Measurements from ENCODE around the gene LCE1D. TPM values are rescaled to one million over a fixed set of nuclear protein-coding genes. Genes with fewer than 3 reads are reported as not detected.

The LCE1D gene
- total RNA-seq, 1 donor from 2014 or later: not detected

DNA sequence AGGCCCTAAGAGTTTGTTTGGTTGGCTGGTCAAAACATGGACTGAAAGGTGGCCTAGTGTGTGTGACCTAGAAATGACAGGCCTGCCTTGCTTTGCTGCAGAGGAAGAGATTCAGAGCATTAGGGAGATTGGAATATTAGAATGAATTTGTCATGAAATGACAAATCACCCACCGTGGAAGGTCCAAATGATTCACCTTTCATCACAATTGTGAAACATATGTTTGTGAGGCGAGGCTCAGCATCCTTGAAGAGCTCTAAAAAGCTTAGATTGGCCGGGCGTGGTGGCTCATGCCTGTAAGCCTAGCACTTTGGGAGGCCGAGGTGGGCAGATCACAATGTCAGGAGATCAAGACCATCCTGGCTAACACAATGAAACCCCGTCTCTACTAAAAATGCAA, 20.8 kb downstream of the LCE1D start:
- Mint-ChIP-seq H3K9me3 (peaks cover 54% of the 10 kb centered on the region), H3K36me3 (no peaks in the 10 kb centered on the region), H3K4me3 (no peak overlapping the region), H3K27ac (no peak overlapping the region), H3K27me3 (ENCODE audit: low read depth) (no peaks in the 10 kb centered on the region), H3K4me1 (no peaks in the 10 kb centered on the region)
- TF ChIP-seq, protein P1, sequence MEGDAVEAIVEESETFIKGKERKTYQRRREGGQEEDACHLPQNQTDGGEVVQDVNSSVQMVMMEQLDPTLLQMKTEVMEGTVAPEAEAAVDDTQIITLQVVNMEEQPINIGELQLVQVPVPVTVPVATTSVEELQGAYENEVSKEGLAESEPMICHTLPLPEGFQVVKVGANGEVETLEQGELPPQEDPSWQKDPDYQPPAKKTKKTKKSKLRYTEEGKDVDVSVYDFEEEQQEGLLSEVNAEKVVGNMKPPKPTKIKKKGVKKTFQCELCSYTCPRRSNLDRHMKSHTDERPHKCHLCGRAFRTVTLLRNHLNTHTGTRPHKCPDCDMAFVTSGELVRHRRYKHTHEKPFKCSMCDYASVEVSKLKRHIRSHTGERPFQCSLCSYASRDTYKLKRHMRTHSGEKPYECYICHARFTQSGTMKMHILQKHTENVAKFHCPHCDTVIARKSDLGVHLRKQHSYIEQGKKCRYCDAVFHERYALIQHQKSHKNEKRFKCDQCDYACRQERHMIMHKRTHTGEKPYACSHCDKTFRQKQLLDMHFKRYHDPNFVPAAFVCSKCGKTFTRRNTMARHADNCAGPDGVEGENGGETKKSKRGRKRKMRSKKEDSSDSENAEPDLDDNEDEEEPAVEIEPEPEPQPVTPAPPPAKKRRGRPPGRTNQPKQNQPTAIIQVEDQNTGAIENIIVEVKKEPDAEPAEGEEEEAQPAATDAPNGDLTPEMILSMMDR (IDR thresholded peaks at IDR 0.05; ENCODE audit: unreplicated experiment): no peak
- DNase-seq (ENCODE audit: low spot score in 2 of 2, unreplicated experiment in 2 of 2): no peak

DNA sequence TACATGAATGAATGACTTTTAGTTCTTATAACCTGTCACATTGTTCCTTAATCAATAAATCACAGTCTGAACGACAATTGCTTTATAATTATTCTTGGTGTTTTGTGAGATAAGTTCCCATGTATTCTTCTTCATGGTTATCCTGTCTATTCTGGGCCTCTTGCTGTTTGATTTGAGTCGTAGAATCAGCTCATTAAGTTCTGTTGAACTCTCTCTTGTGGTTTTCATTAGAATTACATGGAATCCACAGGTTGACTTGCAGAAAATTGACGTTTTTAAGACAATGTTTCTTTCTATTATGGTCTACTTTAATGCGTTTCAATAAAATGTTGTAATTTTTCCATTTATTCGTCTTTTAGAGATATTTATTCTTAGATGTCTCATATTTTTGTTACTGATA, 26.8 kb downstream of the LCE1D start:
- Mint-ChIP-seq H3K36me3 (peaks cover 3% of the 10 kb centered on the region), H3K4me3 (no peak overlapping the region), H3K9me3 (peaks cover 57% of the 10 kb centered on the region), H3K27ac (no peak overlapping the region), H3K4me1 (no peaks in the 10 kb centered on the region), H3K27me3 (ENCODE audit: low read depth) (no peaks in the 10 kb centered on the region)
- DNase-seq (ENCODE audit: low spot score in 2 of 2, unreplicated experiment in 2 of 2): no peak
- TF ChIP-seq, protein P1 (IDR thresholded peaks at IDR 0.05; ENCODE audit: unreplicated experiment): no peak

DNA sequence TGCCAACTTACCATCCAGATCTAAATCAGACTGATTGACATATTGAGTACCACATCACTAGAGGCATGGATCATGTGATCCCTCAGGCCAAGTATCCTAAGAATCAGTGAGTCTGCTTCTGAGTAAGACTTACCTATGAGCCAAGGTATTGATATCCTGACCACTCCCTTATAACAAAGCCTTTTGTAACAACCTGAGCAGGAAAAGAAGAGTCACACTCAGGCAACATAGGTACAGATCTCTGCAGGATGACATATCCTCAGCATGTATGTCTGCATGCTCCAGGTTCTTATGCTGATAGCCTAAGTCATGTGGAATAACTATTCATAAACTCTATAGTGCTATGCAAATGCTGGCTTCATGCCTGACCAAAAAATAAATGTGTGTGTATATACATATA, 28.4 kb downstream of the LCE1D start:
- no peak overlapping the region for H3K4me3 Mint-ChIP-seq
- H3K36me3 Mint-ChIP-seq: peaks cover 3% of the 10 kb centered on the region
- H3K4me1 Mint-ChIP-seq: no peaks in the 10 kb centered on the region
- H3K27me3 Mint-ChIP-seq (ENCODE audit: low read depth): no peaks in the 10 kb centered on the region
- no peak overlapping the region for H3K27ac Mint-ChIP-seq
- TF ChIP-seq, protein P1 (IDR thresholded peaks at IDR 0.05; ENCODE audit: unreplicated experiment): no peak
- DNase-seq (ENCODE audit: low spot score in 2 of 2, unreplicated experiment in 2 of 2): no peak
- H3K9me3 Mint-ChIP-seq: peaks cover 58% of the 10 kb centered on the region

DNA sequence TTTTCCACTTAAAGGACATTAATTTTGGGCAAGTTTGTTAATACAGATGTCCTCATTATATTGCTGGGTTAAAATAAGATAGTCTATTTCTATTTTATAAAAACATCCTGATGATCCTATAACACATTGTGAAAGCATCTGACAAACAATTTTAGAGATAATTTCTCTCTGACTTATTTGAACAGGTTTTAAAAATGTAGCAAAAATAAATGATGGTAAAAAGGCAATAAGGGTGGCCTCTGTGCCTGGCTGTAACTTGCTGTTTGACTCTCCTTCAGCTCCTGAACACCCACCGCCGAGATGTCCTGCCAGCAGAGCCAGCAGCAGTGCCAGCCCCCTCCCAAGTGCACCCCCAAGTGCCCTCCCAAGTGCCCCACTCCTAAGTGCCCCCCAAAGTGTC, 30.7 kb downstream of the LCE1D start, which contains the start of gene LCE1A:
Gene LCE1A, plus strand, starts transcription at position 301 of the 400 bp plus-strand sequence. Its CDS starts 0 bp downstream, at position 301.
- Mint-ChIP-seq H3K27me3 (ENCODE audit: low read depth) (no peaks in the 10 kb centered on the region), H3K4me1 (no peaks in the 10 kb centered on the region), H3K27ac (no peak within 1 kb of the TSS), H3K9me3 (peaks cover 62% of the 10 kb centered on the region), H3K4me3 (no peak within 1 kb of the TSS), H3K36me3 (peaks cover 3% of the 10 kb centered on the region)
- TF ChIP-seq, protein P1 (IDR thresholded peaks at IDR 0.05; ENCODE audit: unreplicated experiment): no peak
- no peak for DNase-seq (ENCODE audit: low spot score in 2 of 2, unreplicated experiment in 2 of 2)

DNA sequence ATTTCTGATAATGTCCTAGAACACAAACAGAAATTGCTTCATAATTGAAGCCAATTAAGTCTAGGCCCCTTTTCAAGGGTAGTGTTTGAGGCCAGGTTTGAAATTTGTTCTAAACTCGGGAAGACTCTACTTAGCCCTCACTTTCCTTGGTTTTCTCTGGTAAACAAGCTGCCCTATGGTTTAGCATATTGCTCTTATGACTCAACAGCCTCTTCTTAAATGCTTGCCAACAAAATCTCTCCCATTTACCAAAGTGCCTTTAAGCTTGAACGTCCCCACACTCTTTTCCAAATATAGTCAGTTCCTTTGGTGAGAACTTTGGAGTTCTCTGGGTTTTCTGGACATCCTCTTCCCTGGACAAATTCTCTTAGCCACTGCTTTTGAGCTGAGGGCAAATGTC, 40.3 kb downstream of the LCE1D start:
- no peaks in the 10 kb centered on the region for H3K4me1 Mint-ChIP-seq
- no peak for DNase-seq (ENCODE audit: low spot score in 2 of 2, unreplicated experiment in 2 of 2)
- no peak overlapping the region for H3K4me3 Mint-ChIP-seq
- H3K36me3 Mint-ChIP-seq: no peaks in the 10 kb centered on the region
- H3K27me3 Mint-ChIP-seq (ENCODE audit: low read depth): no peaks in the 10 kb centered on the region
- TF ChIP-seq, protein P1 (IDR thresholded peaks at IDR 0.05; ENCODE audit: unreplicated experiment): no peak
- H3K27ac Mint-ChIP-seq: no peak overlapping the region
- H3K9me3 Mint-ChIP-seq: peaks cover 50% of the 10 kb centered on the region

DNA sequence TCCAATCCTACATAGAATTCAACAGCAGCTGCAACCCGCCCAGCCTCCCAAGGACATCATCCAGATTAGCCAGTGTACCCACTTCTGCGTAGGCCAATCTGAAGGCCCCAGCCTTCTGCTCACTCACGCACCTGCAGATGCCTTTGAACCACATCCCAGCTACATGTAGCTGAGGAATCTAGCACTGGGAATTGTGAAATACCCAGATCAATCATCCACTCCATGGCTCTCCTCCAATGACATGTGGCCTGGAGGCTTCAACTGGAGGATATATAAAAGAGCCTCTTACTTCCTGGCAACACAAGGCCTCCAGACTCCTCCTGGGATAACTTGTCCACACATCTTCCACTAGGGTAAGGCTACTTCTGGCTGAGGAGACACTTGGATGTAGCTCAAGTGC, 46.0 kb downstream of the LCE1D start, which contains the start of gene LCE6A:
Gene LCE6A, plus strand, starts transcription at position 301 of the 400 bp plus-strand sequence. CDS start 665 bp downstream, outside the sequence.
- TF ChIP-seq, protein P1 (IDR thresholded peaks at IDR 0.05; ENCODE audit: unreplicated experiment): no peak
- no peak within 1 kb of the TSS for H3K27ac Mint-ChIP-seq
- DNase-seq (ENCODE audit: low spot score in 2 of 2, unreplicated experiment in 2 of 2): no peak
- H3K4me3 Mint-ChIP-seq: no peak within 1 kb of the TSS
- H3K4me1 Mint-ChIP-seq: no peaks in the 10 kb centered on the region
- H3K36me3 Mint-ChIP-seq: no peaks in the 10 kb centered on the region
- no peaks in the 10 kb centered on the region for H3K27me3 Mint-ChIP-seq (ENCODE audit: low read depth)
- H3K9me3 Mint-ChIP-seq: peaks cover 60% of the 10 kb centered on the region

All from mesothelial cell of epicardium (in vitro differentiated cells).